ENCODE measurements around the gene C20orf144.

The C20orf144 gene

DNA sequence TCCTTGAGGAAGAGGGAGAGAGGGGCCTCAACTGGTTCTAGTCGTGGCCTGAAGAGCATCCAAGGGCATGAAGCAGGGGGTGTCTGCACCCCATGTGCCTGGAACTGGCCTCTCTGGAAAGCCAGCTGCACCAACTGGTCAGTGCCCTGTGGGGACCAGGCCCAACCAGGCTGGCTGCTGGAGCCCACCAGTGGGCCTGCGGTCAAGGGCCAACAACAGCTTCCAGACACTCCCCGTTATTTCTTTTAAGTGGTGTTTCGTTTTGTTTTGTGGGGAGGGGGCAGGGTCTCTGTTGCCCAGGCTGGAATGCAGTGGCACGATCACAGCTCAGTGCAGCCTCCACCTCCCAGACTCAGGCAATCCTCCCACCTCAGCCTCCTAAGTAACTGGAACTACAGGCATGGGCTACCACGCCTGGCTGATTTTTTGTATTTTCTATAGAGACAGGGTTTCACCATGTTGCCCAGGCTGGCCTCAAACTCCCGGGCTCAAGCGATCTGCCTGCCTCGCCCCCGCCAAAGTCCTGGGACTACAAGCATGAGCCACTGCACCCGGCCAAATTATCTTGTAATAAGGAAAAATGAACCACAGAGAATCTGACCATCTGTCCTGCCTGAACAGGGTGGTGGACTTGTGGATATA, 11.9 kb upstream of the C20orf144 start:
- DNase-seq, result no peak

DNA sequence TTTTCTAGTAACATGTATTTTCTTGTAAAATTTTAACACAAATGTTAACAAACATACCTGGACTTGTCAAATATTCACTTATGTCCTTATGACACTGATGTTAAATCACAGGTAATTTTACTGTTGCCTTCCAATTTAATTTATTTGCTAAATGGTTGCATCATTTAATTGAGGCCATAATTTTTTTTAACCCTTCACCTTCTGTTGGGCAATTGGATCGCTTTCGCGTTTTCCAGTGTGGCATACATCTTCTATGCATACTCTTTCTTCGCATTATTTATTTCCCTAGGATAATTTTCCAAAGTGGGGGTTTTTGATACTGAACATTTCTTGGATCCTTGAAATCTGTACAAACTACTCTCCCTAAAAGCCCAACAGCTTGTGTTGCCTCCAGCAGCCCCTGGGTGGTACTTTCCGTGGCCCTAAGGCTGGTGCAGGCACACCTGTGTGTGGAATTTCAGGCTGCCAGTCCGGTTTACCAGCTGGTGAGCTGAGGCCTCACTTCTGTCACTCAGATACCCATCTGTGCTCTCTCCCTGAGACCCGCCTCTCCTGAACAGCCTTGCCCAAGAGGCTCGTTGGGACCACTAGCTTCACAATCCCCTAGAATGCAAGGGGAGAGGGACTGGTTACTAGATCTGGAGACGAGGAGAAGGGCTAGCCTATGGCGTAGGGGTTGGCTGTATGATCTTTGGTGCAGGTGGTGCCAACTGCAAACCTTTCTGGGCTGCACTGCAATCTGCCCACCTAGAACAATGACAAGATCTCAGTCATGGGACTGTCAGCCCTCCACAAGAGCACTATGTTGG, 11.2 kb upstream of the C20orf144 start:
- DNase-seq, result no peak

DNA sequence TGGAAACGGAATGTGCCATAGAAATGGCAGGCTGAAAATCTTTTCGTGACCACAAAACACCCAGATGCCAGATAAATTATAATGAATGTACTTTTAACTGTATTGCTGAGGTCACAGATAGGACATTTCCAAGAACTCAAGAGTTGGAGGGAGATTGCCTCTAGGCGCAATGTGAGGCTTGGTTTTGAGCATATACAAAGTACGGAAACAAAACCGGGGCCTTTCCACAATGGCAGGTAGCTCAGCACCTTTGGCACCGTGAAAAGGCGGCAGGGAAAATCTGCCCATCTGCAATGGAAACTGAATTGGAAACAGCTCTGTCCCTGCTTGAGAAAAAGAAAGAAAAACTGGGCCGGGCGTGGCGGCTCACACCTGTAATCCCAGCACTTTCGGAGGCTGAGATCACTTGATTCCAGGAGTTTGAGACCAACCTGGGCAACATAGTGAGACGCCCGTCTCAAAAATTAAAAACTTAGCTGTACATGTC, 10.5 kb upstream of the C20orf144 start:
- no peak for DNase-seq

DNA sequence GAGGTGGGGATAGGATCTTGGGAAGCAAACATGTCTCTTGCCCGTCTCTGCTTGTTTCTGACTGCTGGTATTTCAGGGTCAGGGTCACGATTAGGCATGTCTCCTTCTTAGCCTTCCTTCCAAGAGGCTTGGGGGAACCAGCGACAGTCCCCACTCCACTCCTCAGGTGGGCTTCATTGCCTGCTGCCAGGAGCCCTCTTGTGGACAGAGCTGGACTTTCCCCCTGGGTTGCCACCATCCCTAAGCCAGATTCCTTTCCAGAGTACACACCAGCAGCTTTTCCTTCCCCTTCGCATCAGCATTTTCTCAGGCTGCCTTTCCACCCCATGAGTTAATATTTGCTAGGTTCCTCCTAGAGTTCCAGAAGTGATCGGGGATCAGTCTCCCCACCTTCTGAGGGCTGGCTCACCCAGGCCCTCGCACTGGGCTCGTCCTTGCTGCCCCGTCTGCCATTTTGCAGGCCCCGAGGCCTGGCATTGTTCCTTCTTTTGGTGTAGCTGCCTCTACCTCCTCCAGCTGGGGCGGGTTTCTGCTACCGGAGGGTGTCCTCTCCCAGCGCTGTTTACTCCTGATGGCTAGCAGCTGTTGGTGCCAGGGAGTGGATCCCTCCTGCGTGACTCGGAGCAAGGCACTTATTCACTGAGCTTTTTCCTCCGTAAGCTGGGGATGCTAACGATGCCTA, 8.8 kb upstream of the C20orf144 start:
- DNase-seq, result peak; percentile 68

DNA sequence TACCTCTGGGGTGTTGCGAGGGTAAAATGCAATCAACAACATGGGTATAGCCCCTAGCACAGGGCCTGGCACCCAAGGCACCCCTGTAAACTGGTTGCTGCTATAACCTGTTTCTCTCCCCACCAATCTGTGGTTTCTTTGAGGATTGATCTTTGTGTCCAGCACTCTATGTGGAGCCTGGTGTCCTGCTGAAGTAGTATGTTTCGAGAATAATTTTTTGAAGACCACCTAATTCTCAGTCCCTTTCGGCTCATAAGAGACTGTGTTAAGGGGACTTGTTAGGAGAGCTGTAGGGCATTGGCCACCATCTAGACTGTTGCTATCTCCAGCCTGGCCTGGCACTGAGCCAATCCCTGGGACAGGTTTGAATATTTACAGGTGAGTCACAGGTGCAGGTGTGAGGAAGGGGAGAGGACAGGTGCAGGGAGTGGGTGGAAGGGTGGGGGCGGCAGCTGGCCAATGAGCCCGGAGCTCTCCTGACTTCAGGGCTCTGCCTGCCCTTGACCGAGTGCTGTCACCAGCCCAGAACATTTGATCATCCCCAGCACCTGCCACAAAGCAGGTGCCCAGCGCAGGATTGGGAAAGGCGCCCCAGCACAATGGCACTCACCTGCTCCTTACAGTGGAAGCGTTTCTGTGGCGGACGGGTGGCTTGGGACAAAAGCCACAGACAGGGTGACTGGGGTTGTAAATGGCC, 8.1 kb upstream of the C20orf144 start:
- no peak for DNase-seq

DNA sequence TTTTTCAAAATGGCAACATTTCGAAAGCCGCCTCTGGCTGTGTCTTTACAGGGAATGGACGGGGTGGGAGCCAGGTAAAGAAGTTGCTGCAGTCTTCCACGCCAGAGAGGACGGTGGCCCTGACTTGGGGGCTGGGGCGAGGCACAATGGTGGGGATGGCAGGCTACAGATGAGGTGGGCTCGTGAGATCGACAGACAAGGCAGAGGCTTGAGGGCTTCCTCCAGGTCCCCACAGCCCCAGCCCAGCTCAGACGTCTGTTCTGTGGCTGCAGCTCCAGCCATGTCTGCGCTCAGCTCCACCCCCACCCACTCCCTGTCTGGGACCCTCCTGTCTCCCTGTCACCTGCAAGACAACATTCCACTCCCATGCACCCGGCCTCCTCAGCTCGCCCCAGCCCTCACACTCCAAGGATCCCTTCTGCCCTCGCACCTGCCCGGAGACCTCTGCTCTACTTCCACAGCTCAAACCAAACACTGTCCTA, 7.4 kb upstream of the C20orf144 start:
- no peak for DNase-seq

DNA sequence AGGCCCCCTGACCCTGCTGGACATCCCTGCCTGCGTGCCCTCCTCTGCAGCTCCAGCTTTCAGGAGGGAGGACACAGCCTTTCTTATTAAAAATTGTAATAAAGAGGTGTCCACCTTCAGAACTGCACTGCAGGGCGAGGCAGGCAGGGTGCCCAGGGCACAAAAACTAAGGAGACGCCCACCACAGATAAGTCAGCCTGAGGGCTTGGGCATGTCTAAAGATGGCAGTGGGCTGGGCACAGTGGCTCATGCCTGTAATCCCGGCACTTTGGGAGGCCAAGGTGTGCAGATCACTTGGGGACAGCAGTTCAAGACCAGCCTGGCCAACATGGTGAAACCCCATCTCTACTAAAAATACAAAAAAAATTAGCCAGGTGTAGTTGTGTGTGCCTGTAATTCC, 7.0 kb upstream of the C20orf144 start:
- DNase-seq, result no peak

DNA sequence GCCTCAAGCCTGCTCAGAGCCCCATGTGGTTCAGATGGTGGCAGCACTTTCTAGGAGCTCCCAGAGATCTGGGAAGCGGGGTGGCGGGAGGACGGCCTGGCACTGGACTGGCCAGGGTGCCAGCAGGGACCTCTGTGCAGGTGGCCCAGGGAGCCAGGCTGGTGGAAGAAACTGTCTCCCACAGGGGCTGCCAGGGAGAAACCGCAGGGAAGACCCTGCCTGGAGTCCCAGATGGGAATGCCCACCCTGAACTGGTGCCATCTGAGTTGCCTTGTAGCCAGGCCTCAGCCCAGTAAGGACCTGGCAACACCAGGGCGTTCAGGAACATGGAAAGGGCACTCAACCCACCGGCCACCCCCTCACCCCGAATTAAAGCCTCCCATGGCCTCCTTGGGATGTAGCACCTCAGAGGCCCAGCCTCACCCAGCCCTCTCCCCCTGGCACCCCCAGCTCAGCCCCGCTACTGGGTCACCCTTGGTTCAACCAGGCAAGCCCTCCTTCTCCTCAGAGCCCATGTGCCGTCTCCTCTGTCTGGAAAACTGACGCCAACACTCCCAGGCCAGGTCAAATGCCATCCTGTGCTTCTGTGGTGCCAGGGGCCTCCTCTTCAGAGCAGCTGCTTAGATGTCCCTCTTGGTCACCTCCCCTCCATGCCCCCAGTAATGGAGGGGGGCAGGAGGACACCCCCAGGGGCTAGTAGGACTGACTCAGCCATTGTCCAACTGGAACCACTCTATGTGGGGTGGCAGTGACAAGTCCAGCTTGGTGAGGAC, 5.9 kb upstream of the C20orf144 start:
- DNase-seq, result no peak

DNA sequence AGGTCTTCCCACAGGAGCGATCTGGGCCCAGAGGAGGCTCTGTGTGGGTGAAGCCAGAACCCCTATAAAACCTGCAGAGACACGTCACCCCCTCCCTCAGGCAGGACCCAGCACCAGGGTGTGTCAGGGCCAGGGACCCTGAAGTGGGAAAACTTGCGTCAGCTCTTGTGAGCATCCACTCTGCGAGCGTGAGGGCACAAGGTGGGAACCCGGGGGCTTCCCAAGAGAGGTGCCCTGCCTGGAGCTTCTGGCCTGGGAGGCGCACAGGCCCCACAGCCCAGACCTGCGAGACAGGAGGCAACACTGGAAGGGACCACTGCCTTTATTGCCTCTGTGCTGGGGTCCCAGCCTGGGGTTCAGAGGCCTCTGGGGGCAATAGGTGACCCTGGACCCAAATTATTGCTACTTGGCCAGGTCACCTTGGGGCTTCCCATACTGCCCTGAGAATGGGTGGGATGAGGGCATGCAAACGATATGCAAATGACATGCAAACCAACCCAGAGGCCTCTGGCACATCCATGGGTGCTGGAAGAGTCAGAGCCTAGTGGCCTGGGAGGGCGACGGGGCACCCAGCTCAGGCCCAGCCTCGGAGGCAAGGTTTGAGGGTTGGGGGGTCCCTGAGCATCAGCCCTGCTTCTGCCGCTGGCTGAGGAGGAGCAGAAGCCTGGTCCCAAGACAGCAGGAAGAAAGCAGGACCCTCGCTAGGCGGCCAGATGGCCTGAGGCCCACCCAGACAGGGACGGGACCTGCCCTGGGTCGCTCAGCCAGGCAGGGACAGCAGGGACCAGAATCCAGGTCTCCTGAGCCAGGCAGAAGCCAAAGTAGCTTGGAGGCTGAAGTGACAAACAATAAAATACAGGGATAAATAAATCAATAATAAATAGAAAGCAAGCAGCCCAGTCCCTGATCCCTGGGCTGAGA, 5.1 kb upstream of the C20orf144 start:
- DNase-seq, result no peak

DNA sequence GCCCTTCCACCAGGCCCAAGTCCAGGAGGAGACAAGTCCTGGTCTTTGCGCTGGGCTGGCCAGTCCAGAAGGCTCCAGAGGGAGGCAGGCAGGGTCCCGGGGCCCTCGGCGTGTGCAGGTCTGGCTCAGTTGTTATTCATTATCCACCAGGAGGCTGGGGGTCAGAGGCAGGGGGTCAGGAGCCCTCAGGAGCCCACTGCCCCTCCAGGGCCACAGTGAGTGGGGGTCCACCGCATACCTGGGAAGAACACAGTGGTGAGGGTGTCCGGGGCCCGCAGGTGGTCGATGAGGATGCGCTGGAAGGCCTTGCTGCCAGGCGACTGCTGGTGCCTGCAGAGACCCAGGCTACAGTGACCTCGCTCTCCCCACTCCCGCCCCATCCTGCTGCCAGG, 4.4 kb upstream of the C20orf144 start:
- no peak for DNase-seq

DNA sequence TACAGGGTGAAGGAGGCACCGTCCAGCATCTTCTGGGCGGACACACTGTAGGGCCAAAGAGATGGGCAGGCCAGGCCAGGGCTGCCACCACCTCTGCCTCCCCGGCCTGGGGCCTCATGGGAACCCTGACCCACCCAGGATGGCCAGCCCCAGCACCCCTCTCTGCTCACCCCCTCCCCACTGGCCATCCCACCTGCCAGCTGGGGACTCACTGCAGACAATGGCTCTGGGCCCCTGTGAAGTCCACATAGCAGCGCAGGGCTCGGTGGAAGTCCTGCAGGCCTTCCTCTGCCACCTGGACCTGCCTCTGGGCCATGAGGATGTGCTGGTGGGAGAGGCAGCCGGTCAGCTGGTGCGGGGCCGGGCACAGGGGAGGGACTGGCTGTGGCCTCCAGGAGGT, 3.6 kb upstream of the C20orf144 start:
- DNase-seq, result no peak

DNA sequence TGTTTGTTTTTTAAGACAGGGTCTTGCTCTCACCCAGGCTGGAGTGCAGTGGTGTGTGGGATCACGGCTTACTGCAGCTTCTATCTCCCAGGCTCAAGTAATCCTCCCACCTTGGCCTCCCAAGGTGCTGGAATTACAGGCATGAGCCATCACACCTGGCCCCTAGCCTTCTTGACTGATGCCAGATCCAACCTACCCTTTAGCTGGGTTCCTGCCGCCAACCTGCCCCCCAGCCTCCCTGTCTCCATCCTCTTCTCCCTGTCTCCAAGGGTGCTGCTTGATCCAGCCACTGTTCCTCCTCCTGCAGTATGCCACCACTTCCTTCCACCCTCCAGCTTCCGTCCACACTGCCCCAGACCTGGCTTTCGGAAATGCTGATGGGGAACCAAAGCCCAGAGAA, 3.2 kb upstream of the C20orf144 start:
- no peak for DNase-seq

DNA sequence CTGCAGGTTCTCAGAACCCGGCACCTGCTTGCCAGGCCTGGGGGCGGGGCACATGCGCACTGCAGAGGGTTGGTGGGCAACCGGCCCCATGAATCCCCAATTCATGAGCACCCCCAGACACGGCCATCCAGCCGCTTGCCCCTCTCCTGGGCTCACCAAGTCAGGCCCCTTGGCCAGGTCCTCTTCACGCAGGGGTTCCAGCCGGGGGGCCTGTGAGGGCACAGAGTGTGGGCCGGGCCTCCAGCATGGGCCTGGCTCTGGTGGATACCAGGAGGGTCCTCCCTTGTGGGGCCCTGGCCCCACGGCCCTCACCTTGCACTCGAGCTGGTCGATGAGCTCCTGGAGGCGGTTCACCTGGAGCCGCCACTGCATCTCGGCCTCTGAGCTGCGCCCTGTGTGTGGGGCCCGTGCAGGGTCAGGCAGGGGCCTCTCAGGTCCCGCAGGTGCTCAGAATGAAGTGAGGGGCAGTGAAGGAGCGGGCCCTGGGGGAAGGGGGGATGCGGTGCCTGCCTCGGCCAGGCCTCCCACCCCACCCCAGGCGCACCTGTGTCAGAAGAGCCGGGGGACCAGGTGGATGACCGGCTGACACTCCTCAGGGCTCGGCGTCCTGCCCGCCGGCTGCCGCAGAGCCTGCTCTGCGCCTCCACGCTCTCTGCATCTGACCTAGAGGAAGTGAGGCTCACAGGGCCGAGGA, 2.6 kb upstream of the C20orf144 start:
- DNase-seq, result no peak

DNA sequence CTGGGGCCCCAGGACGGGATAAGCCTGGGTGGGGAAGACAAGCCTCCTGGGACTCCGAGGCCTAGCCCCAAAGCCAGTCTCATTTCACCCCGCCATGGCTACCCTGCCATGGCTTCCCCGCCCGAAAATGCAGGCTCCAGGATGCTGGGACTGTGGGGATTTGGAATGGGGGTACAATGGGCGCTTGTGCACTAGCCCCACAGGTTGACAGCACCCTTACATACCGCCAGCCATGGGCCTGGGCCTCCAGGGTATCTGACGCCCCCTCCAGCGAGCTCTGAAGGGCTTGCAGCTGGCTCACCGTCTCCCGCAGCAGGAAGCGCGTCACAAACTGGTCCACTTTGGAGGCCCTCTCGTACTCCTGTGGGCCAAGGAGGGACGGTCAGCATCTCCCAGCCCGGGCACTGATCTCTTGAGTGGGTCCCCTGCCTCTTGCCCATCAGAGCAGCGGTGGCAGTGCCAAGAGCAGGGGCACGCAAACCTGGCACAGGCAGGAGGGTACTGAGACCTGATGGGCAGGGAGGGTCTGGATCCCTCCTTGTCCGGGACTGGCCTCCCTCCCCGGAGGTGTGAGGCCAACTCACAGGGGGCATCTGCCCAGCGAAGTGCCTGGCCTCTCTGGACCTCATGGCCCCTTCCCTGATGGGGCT, 2.0 kb upstream of the C20orf144 start:
- no peak for DNase-seq

DNA sequence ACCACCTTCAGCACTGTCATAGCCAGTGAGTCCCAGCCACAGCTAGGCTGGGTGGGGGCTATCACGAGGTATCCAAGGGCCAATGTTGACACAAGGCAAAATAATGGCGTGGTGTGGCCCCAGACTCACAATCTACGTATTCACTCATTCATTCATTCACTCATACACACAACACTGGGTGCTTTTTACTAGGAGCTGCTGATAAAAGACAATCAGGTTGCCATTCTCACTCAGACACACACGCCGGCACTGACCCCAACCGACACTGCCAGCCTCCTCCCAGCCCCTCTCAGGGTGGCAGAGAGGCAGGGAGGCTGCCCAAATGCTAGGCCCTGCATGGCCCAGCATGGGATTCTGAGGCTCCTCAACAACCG, 1.5 kb upstream of the C20orf144 start:
- no peak for DNase-seq

DNA sequence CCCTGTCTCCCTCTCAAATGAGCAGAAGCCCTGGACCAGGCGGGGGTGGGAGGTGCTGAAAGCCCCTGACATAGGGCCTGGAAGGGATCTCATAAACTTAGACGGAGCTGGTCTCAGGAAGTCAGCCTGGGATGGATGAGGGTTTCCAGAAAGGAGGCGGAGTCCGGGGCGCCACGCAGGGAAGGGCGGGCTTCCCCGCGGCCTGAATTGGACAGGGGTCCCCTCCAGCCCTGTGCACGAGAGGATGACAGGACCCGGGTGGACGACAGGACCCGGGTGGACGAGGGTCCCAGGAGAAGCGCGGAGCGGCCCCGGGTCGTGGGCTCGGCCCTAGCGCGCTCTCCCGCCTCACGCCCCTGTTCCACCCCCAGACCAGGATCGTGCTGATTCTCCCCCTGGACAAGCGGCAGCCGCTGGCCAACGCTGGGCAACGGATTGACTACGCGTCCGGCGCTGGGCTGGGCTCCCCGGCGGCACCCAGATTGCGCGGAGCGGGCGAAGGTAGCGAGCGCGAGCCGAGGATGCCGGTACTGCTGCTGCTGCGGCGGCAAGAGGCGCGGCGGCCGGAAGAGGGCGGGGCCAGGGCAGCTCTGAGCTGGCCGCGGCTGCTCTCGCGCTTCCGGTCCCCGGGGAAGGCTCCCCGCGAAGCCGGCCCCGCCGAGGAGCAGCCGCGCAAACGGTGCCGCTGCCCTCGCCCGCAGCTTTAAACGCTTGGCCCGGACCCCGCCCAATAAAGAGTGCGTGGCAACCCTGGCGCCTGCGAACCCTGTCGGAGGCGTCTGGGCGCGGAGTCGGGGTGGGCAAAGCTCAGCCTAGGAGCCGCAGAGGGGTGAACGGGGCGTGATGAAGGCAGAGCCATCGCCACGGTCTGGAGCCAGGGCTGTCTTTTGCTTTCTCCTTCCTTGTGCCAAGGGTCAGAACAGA, 1.3 kb downstream of the C20orf144 start:
- DNase-seq, result peak; percentile 87

DNA sequence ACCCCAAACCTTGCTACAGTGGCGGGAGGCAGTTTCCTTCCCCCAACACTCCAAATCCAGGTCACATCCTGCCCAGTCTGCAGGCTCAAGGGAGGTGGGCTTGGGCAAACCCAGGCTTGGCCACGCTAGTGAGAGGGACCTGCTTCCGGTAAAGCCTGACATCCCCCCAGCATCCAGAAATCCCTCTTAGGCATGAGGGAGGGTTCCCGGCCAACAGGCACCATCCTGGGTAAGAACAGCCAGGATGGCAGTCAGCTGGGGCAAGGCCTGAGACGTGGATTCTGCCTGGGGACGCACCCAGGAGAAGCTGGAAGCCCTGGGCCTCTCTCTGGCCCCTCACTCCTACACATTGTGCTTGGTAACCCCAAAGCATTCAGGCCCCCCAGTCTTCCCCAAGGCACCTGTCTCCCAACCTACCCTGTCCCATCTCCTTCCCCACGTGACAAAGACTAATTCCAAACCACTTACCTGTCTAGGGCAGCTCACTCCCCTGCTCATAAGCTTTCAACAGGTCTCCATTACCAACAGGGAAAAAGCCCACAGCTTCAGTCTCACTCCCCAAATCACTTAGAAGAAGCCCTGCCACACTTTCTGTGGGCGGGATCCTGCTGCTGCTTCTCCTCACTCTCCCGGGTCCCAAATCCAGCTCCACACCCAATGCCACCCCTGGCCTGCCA, 2.1 kb downstream of the C20orf144 start:
- DNase-seq, result no peak

DNA sequence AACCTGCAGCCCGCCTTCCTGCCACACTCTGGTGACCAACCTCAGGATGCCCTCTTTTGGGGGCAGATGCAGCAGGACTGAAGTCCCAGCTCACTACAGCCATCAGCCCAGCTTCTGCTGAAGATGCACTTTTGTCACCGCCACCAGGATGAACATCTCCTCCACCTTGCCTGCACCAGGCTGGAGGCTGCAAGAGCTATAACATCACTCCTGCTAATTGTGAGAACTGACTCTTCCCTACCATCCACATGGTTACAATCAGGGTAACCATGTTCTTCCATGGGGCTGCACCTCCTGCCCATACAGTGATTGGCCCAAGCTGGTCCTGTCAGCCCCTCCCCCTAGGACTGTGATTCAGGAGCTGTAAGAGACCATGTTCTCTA, 2.6 kb downstream of the C20orf144 start:
- no peak for DNase-seq
